ENCODE measurements around the gene HOXA11.

GRCh38 chr7:27172315-27172774, 12.7 kb downstream of the HOXA11 start:
- no peak for TF ChIP-seq ZBTB4 (CRISPR knock-in tag; IDR thresholded peaks at IDR 0.05)
- TF ChIP-seq CREM (IDR thresholded peaks at IDR 0.05; ENCODE audit: low read depth), result no peak
- TF ChIP-seq ATF3 (IDR thresholded peaks at IDR 0.05; ENCODE audit: borderline replicate concordance, extremely low read depth, low read depth, low read length), result no peak
- TF ChIP-seq POLR2AphosphoS5 (IDR thresholded peaks at IDR 0.05; ENCODE audit: low read length), result no peak
- no peak for TF ChIP-seq EED (IDR thresholded peaks at IDR 0.05; ENCODE audit: low read depth)
- TF ChIP-seq RAD51 (IDR thresholded peaks at IDR 0.05), result no peak
- TF ChIP-seq ATF2 (IDR thresholded peaks at IDR 0.05; ENCODE audit: low read length), result no peak
